A673 (cell line): ENCODE results near the gene THAP12.

ENCODE experiments used
- EZH2 ChIP-seq: fragments of 200-600 bp; sonication (generic); IDR thresholded peaks from 2 replicates; pipeline ENCODE4 v1.6.1; 2017; ENCODE audit warnings: borderline replicate concordance, low read depth, mild to moderate bottlenecking, mixed read lengths, antibody characterized with exemption, low read length; ENCODE audit not compliant: poor library complexity, severe bottlenecking
- TF ChIP-seq, protein P1 (sequence below): fragments of 300-800, 200-600 bp; sonication (generic); conservative IDR thresholded peaks from 2 replicates; pipeline ENCODE4 v1.5.1; 2017; ENCODE audit warnings: low read depth, mild to moderate bottlenecking, antibody characterized with exemption, low read length, moderate library complexity, mixed read lengths

GRCh38 chr11:76347466-76347865, 33.5 kb downstream of the THAP12 start:
- TF ChIP-seq, protein P1, sequence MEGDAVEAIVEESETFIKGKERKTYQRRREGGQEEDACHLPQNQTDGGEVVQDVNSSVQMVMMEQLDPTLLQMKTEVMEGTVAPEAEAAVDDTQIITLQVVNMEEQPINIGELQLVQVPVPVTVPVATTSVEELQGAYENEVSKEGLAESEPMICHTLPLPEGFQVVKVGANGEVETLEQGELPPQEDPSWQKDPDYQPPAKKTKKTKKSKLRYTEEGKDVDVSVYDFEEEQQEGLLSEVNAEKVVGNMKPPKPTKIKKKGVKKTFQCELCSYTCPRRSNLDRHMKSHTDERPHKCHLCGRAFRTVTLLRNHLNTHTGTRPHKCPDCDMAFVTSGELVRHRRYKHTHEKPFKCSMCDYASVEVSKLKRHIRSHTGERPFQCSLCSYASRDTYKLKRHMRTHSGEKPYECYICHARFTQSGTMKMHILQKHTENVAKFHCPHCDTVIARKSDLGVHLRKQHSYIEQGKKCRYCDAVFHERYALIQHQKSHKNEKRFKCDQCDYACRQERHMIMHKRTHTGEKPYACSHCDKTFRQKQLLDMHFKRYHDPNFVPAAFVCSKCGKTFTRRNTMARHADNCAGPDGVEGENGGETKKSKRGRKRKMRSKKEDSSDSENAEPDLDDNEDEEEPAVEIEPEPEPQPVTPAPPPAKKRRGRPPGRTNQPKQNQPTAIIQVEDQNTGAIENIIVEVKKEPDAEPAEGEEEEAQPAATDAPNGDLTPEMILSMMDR, result peak; percentile 17; the same call in 1 of the 2 replicates
- no peak for TF ChIP-seq EZH2
